Left renal cortex interstitium (tissue), 4 donors: ENCODE data around the gene ZNRF1. TPM values are rescaled to one million over a fixed set of nuclear protein-coding genes. Genes with fewer than 3 reads are reported as not detected.

Experiments used
- DNase-seq, 4 donors: peaks; one replicate each; pipeline ENCODE4 v3.0.0-alpha.2; 2013; ENCODE audit warnings: low read depth in 4 of 4, low spot score in 2 of 4, missing footprints in 1 of 4
- polyA plus RNA-seq, 4 donors: library from polyadenylated mRNA; unstranded; fragments of 120-200 nt; gene quantifications; one replicate each; pipeline ENCODE4 v1.2.1, GENCODE V29; 2013; ENCODE audit not compliant: insufficient read length in 4 of 4

ZNRF1 gene
- polyA plus RNA-seq, 4 donors, result 31.6 to 38.3 (median 33.0) TPM

GRCh38 chr16:75026239-75026891, 27.5 kb downstream of the ZNRF1 start:
- DNase-seq, result peak in 1 of 4 donors; percentile 16

- no peak for DNase-seq
These were observed 28.1 kb downstream of the ZNRF1 start for GRCh38 chr16:75026892-75027391.

- no peak for DNase-seq
These were observed 28.9 kb downstream of the ZNRF1 start for GRCh38 chr16:75027520-75028300.

- no peak for DNase-seq
These were observed 29.8 kb downstream of the ZNRF1 start for GRCh38 chr16:75028544-75029135.

- no peak for DNase-seq
These were observed 31.0 kb downstream of the ZNRF1 start for GRCh38 chr16:75029854-75030253.

GRCh38 chr16:75032655-75033054, 33.8 kb downstream of the ZNRF1 start:
- no peak for DNase-seq

- DNase-seq, result no peak
These were observed 36.7 kb downstream of the ZNRF1 start for GRCh38 chr16:75035410-75035968.

- no peak for DNase-seq
These were observed 39.4 kb downstream of the ZNRF1 start for GRCh38 chr16:75038036-75038858.

GRCh38 chr16:75039941-75040340, 41.1 kb downstream of the ZNRF1 start:
- DNase-seq, result no peak

GRCh38 chr16:75042426-75043174, 43.8 kb downstream of the ZNRF1 start:
- no peak for DNase-seq

GRCh38 chr16:75043175-75043895, 44.5 kb downstream of the ZNRF1 start:
- DNase-seq, result no peak

GRCh38 chr16:75044800-75045361, 46.1 kb downstream of the ZNRF1 start:
- no peak for DNase-seq

GRCh38 chr16:75045424-75045823, 46.6 kb downstream of the ZNRF1 start:
- no peak for DNase-seq

GRCh38 chr16:75048054-75048453, 49.2 kb downstream of the ZNRF1 start:
- DNase-seq, result no peak

GRCh38 chr16:75048530-75048929, 49.7 kb downstream of the ZNRF1 start:
- DNase-seq, result no peak

- DNase-seq, result no peak
These were observed 53.8 kb downstream of the ZNRF1 start for GRCh38 chr16:75052481-75053202.

GRCh38 chr16:75053791-75054555, 55.1 kb downstream of the ZNRF1 start:
- no peak for DNase-seq
